Activated T-cell treated with anti-CD3 and anti-CD28 coated beads for 48 hours (primary cell): ENCODE results near the gene SPAG17.

Experiments
- DNase-seq: peaks from one replicate; pipeline ENCODE4 v3.0.0-alpha.2; 2020; ENCODE audit warnings: low read depth

SPAG17 gene

GRCh38 chr1:118160806-118161205, 24.2 kb downstream of the SPAG17 start:
- DNase-seq, result no peak

- DNase-seq, result no peak
Observed at GRCh38 chr1:118159569-118159968, 25.5 kb downstream of the SPAG17 start.

- DNase-seq, result no peak
Observed at GRCh38 chr1:118158924-118159323, 26.1 kb downstream of the SPAG17 start.

- DNase-seq, result no peak
Observed at GRCh38 chr1:118157506-118157905, 27.5 kb downstream of the SPAG17 start.

- DNase-seq, result no peak
Observed at GRCh38 chr1:118155106-118155505, 29.9 kb downstream of the SPAG17 start.

- no peak for DNase-seq
Observed at GRCh38 chr1:118154220-118154619, 30.8 kb downstream of the SPAG17 start.

GRCh38 chr1:118151312-118151937, 33.6 kb downstream of the SPAG17 start:
- peak; percentile 12 for DNase-seq

- no peak for DNase-seq
Observed at GRCh38 chr1:118149799-118150198, 35.2 kb downstream of the SPAG17 start.

- no peak for DNase-seq
Observed at GRCh38 chr1:118148034-118148433, 37.0 kb downstream of the SPAG17 start.

GRCh38 chr1:118147522-118147921, 37.5 kb downstream of the SPAG17 start:
- DNase-seq, result no peak

- no peak for DNase-seq
Observed at GRCh38 chr1:118145721-118146120, 39.3 kb downstream of the SPAG17 start.

GRCh38 chr1:118144684-118145083, 40.3 kb downstream of the SPAG17 start:
- no peak for DNase-seq

GRCh38 chr1:118143831-118144230, 41.2 kb downstream of the SPAG17 start:
- DNase-seq, result no peak

- DNase-seq, result no peak
Observed at GRCh38 chr1:118143121-118143520, 41.9 kb downstream of the SPAG17 start.

GRCh38 chr1:118142546-118142945, 42.5 kb downstream of the SPAG17 start:
- DNase-seq, result no peak

GRCh38 chr1:118137900-118138299, 47.1 kb downstream of the SPAG17 start:
- DNase-seq, result no peak

- DNase-seq, result peak; percentile 19
Observed at GRCh38 chr1:118136187-118136941, 48.7 kb downstream of the SPAG17 start.

GRCh38 chr1:118132000-118132399, 53.0 kb downstream of the SPAG17 start:
- no peak for DNase-seq

GRCh38 chr1:118128761-118129160, 56.3 kb downstream of the SPAG17 start:
- no peak for DNase-seq

GRCh38 chr1:118124064-118124463, 61.0 kb downstream of the SPAG17 start:
- DNase-seq, result no peak

GRCh38 chr1:118123116-118123839, 61.8 kb downstream of the SPAG17 start:
- DNase-seq, result no peak

- DNase-seq, result no peak
Observed at GRCh38 chr1:118122234-118123004, 62.6 kb downstream of the SPAG17 start.
